HG03139 (cell line): ENCODE results near the gene SMYD2.

Experiments used
- ATAC-seq: cut with Tn5 transposase; IDR thresholded peaks from one replicate; pipeline ENCODE4 v1.9.1; 2021; ENCODE audit not compliant: unreplicated experiment

SMYD2 gene

DNA sequence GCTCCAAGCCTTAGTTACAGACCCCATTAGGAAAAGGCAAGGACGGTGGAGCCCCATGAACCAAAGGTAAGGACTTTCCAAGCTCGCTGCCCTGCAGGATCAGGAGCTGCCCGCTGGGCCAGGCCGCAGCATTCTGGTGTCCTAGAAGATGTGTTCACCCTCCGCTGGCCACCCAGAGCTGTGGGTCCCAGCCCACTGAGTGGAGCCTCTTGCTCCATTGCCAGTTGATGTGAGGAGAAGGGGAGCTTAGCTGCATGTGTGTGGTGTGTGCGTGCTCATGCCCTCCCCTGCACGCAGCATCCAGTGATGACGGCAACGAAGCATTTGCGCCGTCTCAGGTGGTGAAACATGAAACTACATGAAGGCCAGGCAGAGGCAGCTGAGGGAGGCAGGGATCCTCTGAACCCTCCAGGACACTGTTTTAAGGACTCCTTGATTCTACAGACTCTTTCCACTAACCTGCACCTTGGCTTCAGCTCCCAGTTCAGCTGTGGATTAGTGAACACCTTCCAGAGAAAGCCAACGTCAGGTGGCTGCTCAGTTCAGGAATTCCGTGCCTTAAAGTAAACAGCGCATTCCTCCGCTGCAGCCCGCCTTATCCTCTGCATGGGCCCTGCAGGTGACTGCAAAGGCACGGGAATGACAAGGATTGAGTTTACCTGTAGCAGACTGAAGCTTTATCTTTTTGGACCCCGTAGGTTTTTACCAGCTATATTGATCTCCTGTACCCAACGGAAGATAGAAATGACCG lies 48.7 kb downstream of the SMYD2 start:
- ATAC-seq: no peak

DNA sequence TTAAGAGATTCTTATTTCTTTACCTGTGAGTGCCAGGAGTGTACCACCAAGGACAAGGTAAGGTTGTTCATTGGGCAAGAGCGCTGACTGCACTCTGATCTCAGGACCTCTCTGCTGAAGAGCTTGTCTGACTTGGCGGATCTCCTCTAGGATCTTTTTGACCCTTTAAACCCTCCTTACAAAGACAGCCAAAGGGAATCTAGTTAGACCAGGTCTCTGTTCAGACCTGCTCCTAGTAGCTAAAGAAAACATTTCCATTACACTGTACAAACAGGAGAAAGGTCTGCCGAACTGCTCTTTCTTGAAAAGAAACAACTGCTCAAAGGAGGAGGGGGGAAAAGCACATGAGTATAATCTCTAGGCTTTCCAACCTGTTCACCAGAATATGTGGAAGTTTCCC lies 49.3 kb downstream of the SMYD2 start:
- no peak for ATAC-seq

- no peak for ATAC-seq
Observed at GRCh38 chr1:214330715-214331114, 49.8 kb downstream of the SMYD2 start.

GRCh38 chr1:214331180-214331579 lies 50.2 kb downstream of the SMYD2 start:
- no peak for ATAC-seq

- no peak for ATAC-seq
Observed at GRCh38 chr1:214331827-214332423, 51.0 kb downstream of the SMYD2 start.

DNA sequence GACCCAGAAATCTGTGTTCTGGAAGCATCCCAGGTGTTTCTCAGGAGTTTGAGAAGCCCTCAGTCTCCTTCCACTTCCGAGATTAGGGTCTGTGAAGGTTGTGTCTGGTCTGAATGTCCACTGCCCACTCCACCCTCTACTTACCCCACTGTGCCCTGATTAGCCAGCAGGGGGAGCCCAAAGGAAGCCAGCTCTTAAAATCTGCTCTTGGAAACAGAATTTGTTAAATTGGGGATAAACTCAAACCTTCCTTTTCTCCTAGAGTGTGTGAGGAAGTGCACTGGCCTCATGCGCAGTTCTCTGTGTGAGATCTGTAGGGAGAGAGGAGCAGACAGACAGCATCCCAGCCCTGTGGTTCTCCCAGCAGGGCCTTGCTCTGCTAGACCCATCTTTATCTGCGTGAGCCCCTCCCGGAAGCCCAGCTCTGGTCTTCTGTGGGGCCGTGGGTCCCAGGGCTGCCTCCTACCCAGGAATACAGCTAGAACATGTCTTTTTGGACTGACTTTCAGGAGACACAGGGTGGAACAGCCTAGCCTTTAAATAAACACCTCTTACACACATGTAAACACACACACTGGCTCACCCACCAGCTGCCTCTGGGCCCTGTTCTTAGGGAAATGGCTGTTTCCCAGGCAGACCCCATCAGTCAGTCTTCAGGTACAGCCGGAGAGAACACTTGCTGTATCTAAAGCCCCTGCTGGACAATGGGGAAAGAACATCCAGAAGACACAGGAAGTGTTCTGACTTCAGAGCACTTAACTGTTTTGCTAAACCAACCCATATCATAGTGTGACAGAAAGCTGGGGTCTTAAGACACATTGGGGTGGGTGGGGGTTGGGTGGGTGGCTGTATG lies 52.2 kb downstream of the SMYD2 start:
- no peak for ATAC-seq

- no peak for ATAC-seq
Observed at GRCh38 chr1:214335567-214335966, 54.6 kb downstream of the SMYD2 start.

DNA sequence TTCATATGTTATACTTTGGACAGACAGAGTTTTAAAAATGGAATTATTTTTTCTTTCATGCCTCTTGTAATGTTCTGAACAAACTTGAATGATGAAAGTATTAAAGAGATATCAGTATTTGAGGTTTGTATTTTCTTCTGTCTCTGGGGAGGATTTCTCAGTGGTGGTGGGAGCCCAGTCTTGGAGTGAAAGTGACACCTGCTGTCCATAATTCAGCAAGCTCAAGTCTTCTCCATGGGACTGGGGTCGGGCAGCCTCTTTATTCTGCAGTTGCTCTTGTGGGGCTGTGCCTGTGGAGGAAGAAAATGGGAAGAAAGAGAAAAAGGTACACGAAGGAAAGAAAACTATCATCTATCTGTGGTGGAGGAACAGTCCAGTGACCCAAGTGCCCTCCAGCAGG lies 56.1 kb downstream of the SMYD2 start:
- ATAC-seq: no peak

DNA sequence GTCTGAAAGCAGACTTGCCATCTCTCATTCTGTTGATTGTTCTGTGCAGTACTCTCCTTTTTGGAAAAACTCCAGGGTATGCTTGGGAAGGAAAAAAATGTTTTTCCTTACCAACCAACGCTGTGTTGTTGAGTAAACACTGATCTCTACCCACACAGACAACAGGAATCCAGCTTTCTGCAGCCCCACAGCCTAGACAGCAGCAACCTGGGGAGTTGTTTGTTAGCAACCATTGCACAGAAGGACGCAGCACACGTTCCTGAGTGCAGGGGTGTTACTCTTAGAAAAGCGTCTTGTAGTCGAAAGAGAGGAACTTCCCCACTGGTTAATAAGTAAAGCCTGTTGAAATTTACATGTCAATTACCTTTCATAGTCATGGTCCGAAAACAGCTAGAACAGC lies 56.6 kb downstream of the SMYD2 start:
- ATAC-seq: no peak

- ATAC-seq: no peak
Observed at GRCh38 chr1:214338212-214338611, 57.3 kb downstream of the SMYD2 start.

DNA sequence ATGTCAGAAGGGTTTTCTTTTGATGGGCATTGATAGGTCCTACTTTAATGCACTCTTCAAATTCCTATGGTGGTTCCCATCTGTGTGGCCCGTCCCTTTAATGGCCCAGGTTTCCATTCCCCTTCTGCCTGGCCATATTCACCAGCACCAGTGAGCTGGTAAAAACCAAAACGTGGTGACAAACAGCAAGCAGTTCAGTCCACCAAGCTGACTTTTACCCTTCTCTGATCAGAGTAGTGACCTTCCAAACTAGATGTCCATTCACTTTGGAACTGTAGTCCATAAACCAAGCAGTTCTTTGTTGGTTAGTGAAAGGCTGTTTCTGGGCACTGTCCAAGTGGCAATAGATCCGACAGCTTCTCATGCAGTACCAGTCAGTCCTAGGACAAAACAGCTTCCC lies 60.5 kb downstream of the SMYD2 start:
- no peak for ATAC-seq

- ATAC-seq: no peak
Observed at GRCh38 chr1:214341932-214342331, 61.0 kb downstream of the SMYD2 start.

- no peak for ATAC-seq
Observed at GRCh38 chr1:214342525-214342924, 61.6 kb downstream of the SMYD2 start.

- no peak for ATAC-seq
Observed at GRCh38 chr1:214344897-214345296, 63.9 kb downstream of the SMYD2 start.

GRCh38 chr1:214349008-214349407 lies 68.0 kb downstream of the SMYD2 start:
- ATAC-seq: no peak

GRCh38 chr1:214349781-214350180 lies 68.8 kb downstream of the SMYD2 start:
- no peak for ATAC-seq

- ATAC-seq: no peak
Observed at GRCh38 chr1:214351551-214352277, 70.8 kb downstream of the SMYD2 start.

DNA sequence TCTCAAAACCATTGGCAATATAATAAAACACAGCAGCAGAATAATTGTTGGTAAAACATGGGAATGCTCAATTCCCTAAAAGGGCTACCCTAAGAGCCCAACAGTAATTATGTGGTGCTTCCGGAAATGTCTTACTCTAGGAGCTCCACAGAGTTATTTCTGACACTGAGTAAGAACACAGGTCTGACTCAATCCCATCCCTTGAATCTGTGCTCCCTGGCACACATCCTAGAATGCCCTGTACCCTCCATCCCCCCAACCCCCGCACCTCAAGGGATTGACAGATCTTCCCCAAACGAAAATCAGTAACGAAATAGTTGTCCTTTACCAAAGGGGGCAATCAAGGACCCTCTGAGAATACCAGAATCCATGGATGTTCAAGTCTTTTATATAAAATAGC lies 71.9 kb downstream of the SMYD2 start:
- no peak for ATAC-seq

DNA sequence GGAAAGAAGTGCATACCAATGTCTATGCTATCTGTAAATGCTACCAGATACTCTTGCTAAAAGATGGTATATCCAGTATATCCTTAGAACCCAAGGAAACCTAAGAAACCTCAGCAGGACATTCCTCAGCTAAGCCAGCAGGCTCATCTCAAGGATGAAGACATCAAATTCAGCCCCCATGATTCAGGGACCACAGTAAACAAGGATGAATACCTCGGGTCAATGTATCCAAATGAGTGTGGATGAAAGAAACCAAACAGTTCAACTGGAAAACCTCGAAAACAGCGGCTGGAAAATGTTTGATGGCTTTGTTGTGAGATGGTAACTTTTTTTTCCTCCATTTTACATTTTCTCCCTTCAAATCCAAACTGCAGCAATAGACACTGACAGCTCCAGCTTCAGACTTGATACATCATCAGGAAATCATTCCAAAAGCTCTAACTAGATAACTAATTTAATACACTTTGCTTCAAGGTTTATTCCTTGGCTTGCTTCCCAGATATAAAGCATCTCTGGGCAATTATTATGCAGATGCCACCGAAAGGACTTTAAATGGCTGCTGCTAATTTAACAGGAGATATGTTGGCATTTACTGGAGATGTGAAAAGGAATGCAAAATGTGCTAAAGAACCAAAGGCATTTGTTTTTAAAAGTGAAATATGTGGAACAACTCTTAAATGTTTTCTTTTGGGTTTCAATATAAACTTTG lies 73.6 kb downstream of the SMYD2 start:
- no peak for ATAC-seq

DNA sequence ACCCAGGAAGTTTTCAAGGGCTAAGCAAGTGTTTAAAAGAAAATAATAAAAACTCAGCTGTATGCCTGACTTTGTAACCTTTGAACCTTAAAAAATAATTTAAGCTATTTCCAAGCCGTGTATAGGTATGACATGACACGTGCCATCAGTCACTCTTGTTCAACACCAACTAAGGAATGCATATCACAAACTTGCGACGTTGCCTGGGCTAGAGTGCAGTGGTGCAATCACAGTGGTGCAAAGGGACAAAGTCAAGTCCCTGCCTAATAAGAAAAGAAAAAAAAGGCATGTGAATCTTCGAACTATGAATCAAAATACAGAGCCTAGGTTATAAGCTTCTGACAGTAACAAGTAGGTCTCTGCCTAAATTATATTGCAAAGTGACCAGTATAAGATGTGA lies 79.2 kb downstream of the SMYD2 start:
- no peak for ATAC-seq
